Sigmoid colon (tissue), 4 donors: Measurements from ENCODE around the gene NRM.

Experiments used
- EP300 ChIP-seq, 4 donors: sonication (generic); formaldehyde crosslinking; IDR thresholded peaks; one replicate each; pipeline ENCODE4 v1.6.1; 2017; ENCODE audit warnings: antibody characterized with exemption in 4 of 4
- POLR2A ChIP-seq, 2 donors: fragments of 450-650 bp; IDR thresholded peaks; one replicate each; pipeline ENCODE4 v1.6.1; 2016; ENCODE audit warnings: antibody characterized with exemption in 2 of 2, mild to moderate bottlenecking in 2 of 2, moderate library complexity in 2 of 2
- POLR2AphosphoS5 ChIP-seq, 4 donors: sonication (generic); formaldehyde crosslinking; IDR thresholded peaks; one replicate each; pipeline ENCODE4 v1.6.1; 2017; ENCODE audit warnings: antibody characterized with exemption in 4 of 4
- TF ChIP-seq, protein P1 (sequence below), 4 experiments: fragments of 450-650 bp in 3 of 4; fragments of 200-600 bp in 1 of 4; IDR thresholded peaks; one replicate each; pipeline ENCODE4 v1.5.1; 2016 to 2019; ENCODE audit warnings: antibody characterized with exemption in 4 of 4, mild to moderate bottlenecking in 3 of 4, moderate library complexity in 2 of 4

DNA sequence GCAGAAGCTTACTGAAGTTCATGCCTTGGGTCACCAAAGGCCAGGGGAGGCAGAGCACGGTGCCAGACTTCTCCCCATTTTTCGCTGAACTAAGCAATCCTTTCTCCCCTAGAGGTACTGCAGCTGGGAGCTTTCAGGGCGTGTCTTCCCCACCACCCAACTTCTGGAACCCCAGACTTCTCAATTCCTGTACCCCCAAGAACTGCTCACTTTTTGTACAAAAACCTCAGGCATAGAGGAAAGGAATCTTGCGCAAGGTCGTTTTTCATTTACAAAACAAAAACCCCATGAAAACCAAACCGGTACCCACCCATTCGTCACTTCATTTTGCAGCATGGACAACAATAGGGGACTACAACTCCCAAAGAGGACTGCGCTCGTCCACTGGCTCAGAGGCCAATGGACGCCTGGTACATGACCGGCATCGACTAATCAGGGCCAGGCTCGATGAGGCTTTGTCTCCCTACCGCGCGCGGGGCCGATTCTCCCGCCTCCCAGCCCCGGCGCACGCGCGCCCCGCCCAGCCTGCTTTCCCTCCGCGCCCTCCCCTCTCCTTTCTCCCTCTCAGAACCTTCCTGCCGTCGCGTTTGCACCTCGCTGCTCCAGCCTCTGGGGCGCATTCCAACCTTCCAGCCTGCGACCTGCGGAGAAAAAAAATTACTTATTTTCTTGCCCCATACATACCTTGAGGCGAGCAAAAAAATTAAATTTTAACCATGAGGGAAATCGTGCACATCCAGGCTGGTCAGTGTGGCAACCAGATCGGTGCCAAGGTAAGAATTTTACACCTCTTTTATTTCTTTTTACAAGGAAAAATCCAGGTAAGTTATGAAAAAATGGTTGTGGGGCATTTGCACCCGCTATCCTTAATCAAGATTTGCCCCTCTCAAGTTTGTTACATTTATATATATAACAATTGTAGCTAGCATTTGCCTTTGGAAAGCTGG, 29.3 kb upstream of the NRM start, which contains the start of gene TUBB:
- TF ChIP-seq EP300 (IDR thresholded peaks at IDR 0.05), result peak in 1 of 4 donors; percentile 17
- TF ChIP-seq, protein P1, sequence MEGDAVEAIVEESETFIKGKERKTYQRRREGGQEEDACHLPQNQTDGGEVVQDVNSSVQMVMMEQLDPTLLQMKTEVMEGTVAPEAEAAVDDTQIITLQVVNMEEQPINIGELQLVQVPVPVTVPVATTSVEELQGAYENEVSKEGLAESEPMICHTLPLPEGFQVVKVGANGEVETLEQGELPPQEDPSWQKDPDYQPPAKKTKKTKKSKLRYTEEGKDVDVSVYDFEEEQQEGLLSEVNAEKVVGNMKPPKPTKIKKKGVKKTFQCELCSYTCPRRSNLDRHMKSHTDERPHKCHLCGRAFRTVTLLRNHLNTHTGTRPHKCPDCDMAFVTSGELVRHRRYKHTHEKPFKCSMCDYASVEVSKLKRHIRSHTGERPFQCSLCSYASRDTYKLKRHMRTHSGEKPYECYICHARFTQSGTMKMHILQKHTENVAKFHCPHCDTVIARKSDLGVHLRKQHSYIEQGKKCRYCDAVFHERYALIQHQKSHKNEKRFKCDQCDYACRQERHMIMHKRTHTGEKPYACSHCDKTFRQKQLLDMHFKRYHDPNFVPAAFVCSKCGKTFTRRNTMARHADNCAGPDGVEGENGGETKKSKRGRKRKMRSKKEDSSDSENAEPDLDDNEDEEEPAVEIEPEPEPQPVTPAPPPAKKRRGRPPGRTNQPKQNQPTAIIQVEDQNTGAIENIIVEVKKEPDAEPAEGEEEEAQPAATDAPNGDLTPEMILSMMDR (IDR thresholded peaks at IDR 0.05), result peak in 2 of 4 experiments; percentile 35 to 39
- peak; percentile 95 to 97 for TF ChIP-seq POLR2A (IDR thresholded peaks at IDR 0.05)
- peak; percentile 98 to 99 (median 99) for TF ChIP-seq POLR2AphosphoS5 (IDR thresholded peaks at IDR 0.05)
